HEK293 (cell line): ENCODE data around the gene ADAMTS8.

Experiments used
- CTCF ChIA-PET: fragments of 350-600 bp; formaldehyde crosslinking; extraction: SDS; loops from one replicate; lab custom pipeline; 2021; ENCODE audit warnings: antibody characterized with exemption; lab: Yijun Ruan, JAX
- POLR2A ChIA-PET: fragments of 300-600 bp; formaldehyde crosslinking; extraction: SDS; loops from one replicate; lab custom pipeline; 2020; ENCODE audit warnings: antibody characterized with exemption, inconsistent platforms; lab: Yijun Ruan, JAX
- H3K27ac ChIP-seq: fragments of 200-500 bp; sonication (Bioruptor generic); 2 replicates; pipeline ENCODE4 v1.5.1; 2014; ENCODE audit warnings: low read depth, low read length, control low read depth, inconsistent platforms; ENCODE audit errors: extremely low read depth
- H3K36me3 ChIP-seq, 2 experiments: fragments of 200-500 bp in 1 of 2; sonication (Bioruptor generic) in 1 of 2; 1 replicate in 1 of 2; 2 replicates in 1 of 2; pipeline ENCODE4 v1.5.1; 2014 to 2017; ENCODE audit warnings: inconsistent platforms in 2 of 2, low read length in 2 of 2; ENCODE audit not compliant: control insufficient read depth in 2 of 2, insufficient read depth in 1 of 2
- H3K4me1 ChIP-seq: fragments of 200-500 bp; sonication (Bioruptor generic); 2 replicates; pipeline ENCODE4 v1.5.1; 2014; ENCODE audit warnings: mild to moderate bottlenecking, low read length, inconsistent platforms; ENCODE audit not compliant: control insufficient read depth, insufficient read depth
- H3K4me3 ChIP-seq: 2 replicates; pipeline ENCODE4 v1.5.1; 2011; ENCODE audit warnings: low read depth, mild to moderate bottlenecking, control low read depth, low read length, moderate library complexity
- H3K9me3 ChIP-seq: fragments of 200-500 bp; sonication (Bioruptor generic); 2 replicates; pipeline ENCODE4 v1.5.1; 2014; ENCODE audit warnings: low read depth, low read length, inconsistent platforms; ENCODE audit not compliant: control insufficient read depth, insufficient read depth
- EGR2 ChIP-seq: fragments of 450-650 bp; formaldehyde crosslinking; IDR thresholded peaks from 2 replicates; pipeline ENCODE4 v1.5.1; 2016; ENCODE audit warnings: low read depth, missing biosample characterization, missing genetic modification characterization
- KLF10 ChIP-seq: fragments of 450-650 bp; IDR thresholded peaks from 2 replicates; pipeline ENCODE4 v1.5.1; 2018; ENCODE audit warnings: missing biosample characterization, mild to moderate bottlenecking, missing genetic modification characterization
- KLF16 ChIP-seq: fragments of 450-650 bp; formaldehyde crosslinking; IDR thresholded peaks from 2 replicates; pipeline ENCODE4 v1.5.1; 2017; ENCODE audit warnings: missing biosample characterization, missing genetic modification characterization
- REST ChIP-seq: fragments of 450-650 bp; formaldehyde crosslinking; IDR thresholded peaks from 2 replicates; pipeline ENCODE4 v1.5.1; 2016; ENCODE audit warnings: missing biosample characterization, missing genetic modification characterization
- ZBTB8A ChIP-seq: fragments of 450-650 bp; formaldehyde crosslinking; IDR thresholded peaks from 2 replicates; pipeline ENCODE4 v1.5.1; 2016; ENCODE audit warnings: missing biosample characterization, missing genetic modification characterization
- ZNF133 ChIP-seq: fragments of 450-650 bp; formaldehyde crosslinking; IDR thresholded peaks from 2 replicates; pipeline ENCODE4 v1.5.1; 2016; ENCODE audit warnings: missing biosample characterization, missing genetic modification characterization
- ZNF175 ChIP-seq: fragments of 450-650 bp; formaldehyde crosslinking; IDR thresholded peaks from 2 replicates; pipeline ENCODE4 v1.5.1; 2016; ENCODE audit warnings: missing biosample characterization, missing genetic modification characterization
- ZNF202 ChIP-seq: fragments of 450-650 bp; formaldehyde crosslinking; IDR thresholded peaks from 2 replicates; pipeline ENCODE4 v1.5.1; 2016; ENCODE audit warnings: missing biosample characterization, missing genetic modification characterization, borderline replicate concordance
- ZNF302 ChIP-seq: fragments of 450-650 bp; formaldehyde crosslinking; IDR thresholded peaks from 2 replicates; pipeline ENCODE4 v1.5.1; 2016; ENCODE audit warnings: missing biosample characterization, missing genetic modification characterization, low read depth
- ZNF558 ChIP-seq: fragments of 450-650 bp; formaldehyde crosslinking; IDR thresholded peaks from 2 replicates; pipeline ENCODE4 v1.5.1; 2016; ENCODE audit warnings: missing biosample characterization, missing genetic modification characterization
- ZNF645 ChIP-seq: fragments of 450-650 bp; formaldehyde crosslinking; IDR thresholded peaks from 2 replicates; pipeline ENCODE4; 2016; ENCODE audit warnings: missing biosample characterization, missing genetic modification characterization
- ZNF660 ChIP-seq: fragments of 450-650 bp; IDR thresholded peaks from 2 replicates; pipeline ENCODE4 v1.5.1; 2018; ENCODE audit warnings: missing biosample characterization, mild to moderate bottlenecking, missing genetic modification characterization
- ZNF785 ChIP-seq: fragments of 450-650 bp; formaldehyde crosslinking; IDR thresholded peaks from 2 replicates; pipeline ENCODE4 v1.5.1; 2016; ENCODE audit warnings: missing biosample characterization, missing genetic modification characterization
- ZSCAN30 ChIP-seq: fragments of 450-650 bp; IDR thresholded peaks from 2 replicates; pipeline ENCODE4 v1.5.1; 2018; ENCODE audit warnings: missing biosample characterization, mild to moderate bottlenecking, missing genetic modification characterization, moderate library complexity
- TF ChIP-seq, protein P1 (sequence below): fragments of 450-650 bp; formaldehyde crosslinking; conservative IDR thresholded peaks from 2 replicates; pipeline ENCODE4 v1.5.1; 2016; ENCODE audit warnings: low read depth, missing biosample characterization, missing genetic modification characterization

ADAMTS8 gene

DNA sequence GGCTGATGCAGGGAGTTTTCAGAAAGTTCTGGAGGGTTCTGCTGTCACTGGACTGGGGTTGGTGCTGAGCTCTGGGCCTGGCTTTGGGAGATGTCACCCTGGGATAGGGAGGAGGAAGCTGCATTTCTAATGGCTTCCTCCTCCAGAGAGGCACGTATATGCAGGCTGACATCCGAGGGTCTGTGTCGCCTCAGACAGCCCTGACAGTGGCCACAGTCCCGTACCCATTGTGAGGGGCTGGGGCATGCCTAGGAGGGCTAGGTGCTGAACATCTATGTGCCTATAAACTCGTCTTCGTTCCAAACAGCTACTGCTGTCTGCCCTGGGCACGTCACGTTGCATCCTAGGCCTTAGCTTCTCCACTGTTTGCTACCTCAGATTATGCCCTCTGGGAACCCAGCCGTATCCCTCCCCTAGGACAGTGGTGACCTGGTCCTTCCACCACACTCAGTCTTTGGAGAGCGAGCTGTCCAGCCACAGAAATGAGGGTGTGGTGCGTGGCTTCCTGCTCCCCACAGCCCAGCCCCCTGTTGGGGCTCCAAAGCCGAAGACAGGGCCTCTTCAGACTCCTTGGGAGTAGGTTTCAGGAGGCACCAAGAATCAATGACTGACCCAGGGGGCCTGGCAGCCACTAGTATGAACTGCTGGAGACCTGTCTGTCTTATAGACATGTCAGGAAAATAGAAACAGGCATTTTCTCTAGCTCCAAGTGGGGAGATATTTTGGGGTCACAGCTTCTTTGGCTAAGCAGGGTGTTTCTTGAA lies 46.4 kb upstream of the ADAMTS8 start:
- CTCF ChIA-PET, result interaction anchor here (0.6 kb wide), 1 partner anchor 395 kb away, joined by 3 read pairs; no protein-coding TSS in a partner anchor
- POLR2A ChIA-PET, result interaction anchor here (0.6 kb wide), 1 partner anchor 59 kb away, joined by 9 read pairs; no protein-coding TSS in a partner anchor

DNA sequence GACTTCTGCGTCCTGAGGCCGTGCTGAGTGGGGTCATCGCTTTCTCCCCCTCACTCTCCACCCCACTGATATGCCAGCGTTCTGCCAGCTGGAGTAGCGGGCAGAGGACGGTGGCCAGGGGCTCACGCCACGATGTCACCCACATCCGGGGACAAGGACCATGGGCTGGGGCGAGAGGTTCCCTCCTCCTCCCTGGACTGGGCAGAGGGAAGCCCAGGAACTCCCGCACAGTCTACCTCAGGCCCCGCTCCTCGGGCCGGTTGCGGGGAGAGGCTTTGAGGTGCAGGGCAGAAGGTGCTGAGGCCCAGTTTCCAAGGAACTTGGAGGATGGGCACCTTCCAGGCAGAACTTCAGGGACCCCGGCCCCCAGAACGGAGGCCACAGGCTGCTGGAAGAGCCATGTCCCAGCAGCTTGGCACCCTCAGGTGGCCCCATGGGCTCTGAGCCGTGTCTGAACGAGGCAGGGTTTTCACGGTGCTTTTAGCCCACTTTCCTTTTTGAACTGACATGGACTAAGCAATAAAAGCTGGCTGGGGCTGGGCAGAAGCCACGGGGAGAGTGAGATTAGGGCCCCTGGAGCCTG lies 45.5 kb upstream of the ADAMTS8 start:
- no peak overlapping the region for H3K4me3 ChIP-seq
- peaks cover 0 to 12% of the 10 kb centered on the region in 2 experiments; a peak in 1 of 3 replicates for H3K36me3 ChIP-seq
- ChIA-PET POLR2A (no interaction called here), CTCF (interaction anchor here (0.6 kb wide), 1 partner anchor 396 kb away, joined by 3 read pairs; no protein-coding TSS in a partner anchor)
- TF ChIP-seq EGR2 (tag by site-specific recombination) (no peak), ZNF175 (tag by site-specific recombination) (no peak), ZNF302 (tag by site-specific recombination) (no peak), ZSCAN30 (tag by site-specific recombination) (no peak), KLF16 (tag by site-specific recombination) (no peak)
- TF ChIP-seq, protein P1, sequence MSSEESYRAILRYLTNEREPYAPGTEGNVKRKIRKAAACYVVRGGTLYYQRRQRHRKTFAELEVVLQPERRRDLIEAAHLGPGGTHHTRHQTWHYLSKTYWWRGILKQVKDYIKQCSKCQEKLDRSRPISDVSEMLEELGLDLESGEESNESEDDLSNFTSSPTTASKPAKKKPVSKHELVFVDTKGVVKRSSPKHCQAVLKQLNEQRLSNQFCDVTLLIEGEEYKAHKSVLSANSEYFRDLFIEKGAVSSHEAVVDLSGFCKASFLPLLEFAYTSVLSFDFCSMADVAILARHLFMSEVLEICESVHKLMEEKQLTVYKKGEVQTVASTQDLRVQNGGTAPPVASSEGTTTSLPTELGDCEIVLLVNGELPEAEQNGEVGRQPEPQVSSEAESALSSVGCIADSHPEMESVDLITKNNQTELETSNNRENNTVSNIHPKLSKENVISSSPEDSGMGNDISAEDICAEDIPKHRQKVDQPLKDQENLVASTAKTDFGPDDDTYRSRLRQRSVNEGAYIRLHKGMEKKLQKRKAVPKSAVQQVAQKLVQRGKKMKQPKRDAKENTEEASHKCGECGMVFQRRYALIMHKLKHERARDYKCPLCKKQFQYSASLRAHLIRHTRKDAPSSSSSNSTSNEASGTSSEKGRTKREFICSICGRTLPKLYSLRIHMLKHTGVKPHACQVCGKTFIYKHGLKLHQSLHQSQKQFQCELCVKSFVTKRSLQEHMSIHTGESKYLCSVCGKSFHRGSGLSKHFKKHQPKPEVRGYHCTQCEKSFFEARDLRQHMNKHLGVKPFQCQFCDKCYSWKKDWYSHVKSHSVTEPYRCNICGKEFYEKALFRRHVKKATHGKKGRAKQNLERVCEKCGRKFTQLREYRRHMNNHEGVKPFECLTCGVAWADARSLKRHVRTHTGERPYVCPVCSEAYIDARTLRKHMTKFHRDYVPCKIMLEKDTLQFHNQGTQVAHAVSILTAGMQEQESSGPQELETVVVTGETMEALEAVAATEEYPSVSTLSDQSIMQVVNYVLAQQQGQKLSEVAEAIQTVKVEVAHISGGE (tag by site-specific recombination), result no peak
- H3K4me1 ChIP-seq, result no peaks in the 10 kb centered on the region
- no peak overlapping the region for H3K27ac ChIP-seq
- no peaks in the 10 kb centered on the region for H3K9me3 ChIP-seq

More for the DNA sequence above, 46.4 kb upstream of the ADAMTS8 start:
- TF ChIP-seq ZNF660 (tag by site-specific recombination) (no peak), KLF10 (tag by site-specific recombination) (no peak), REST (tag by site-specific recombination) (no peak), ZNF785 (tag by site-specific recombination) (no peak), ZNF558 (tag by site-specific recombination) (no peak), ZNF645 (tag by site-specific recombination) (no peak), ZNF133 (tag by site-specific recombination) (no peak), ZNF202 (tag by site-specific recombination) (no peak), ZBTB8A (tag by site-specific recombination) (no peak)
- Histone ChIP-seq H3K27ac (no peak overlapping the region), H3K4me1 (no peaks in the 10 kb centered on the region), H3K4me3 (no peak overlapping the region), H3K36me3 (peaks cover 0 to 12% of the 10 kb centered on the region in 2 experiments; a peak in 1 of 3 replicates), H3K9me3 (no peaks in the 10 kb centered on the region)
